Right lobe of liver (tissue), 6 donors: ENCODE measurements around the gene EDIL3. TPM values are rescaled to one million over a fixed set of nuclear protein-coding genes. Genes with fewer than 3 reads are reported as not detected.

Experiments
- ATAC-seq, 4 donors: fragments of 200-7000 bp; cut with Tn5 transposase; one replicate each; pipeline ENCODE4 v1.9.1; 2020; ENCODE audit warnings: mild to moderate bottlenecking in 4 of 4, moderate library complexity in 4 of 4
- DNase-seq, 3 donors: peaks; one replicate each; pipeline ENCODE4 v3.0.0-alpha.2; 2020
- H3K27ac ChIP-seq, 3 donors: fragments of 200-600 bp; one replicate each; pipeline ENCODE4 v1.8.0; 2022
- H3K27me3 ChIP-seq, 2 donors: fragments of 200-600 bp; one replicate each; pipeline ENCODE4 v1.8.0; 2022
- H3K36me3 ChIP-seq, 4 donors: fragments of 200-600 bp; sonication (generic) in 1 of 4; one replicate each; pipeline versions ENCODE4 v1.5.1 to v1.8.0; 2017 to 2022; ENCODE audit warnings: control low read depth in 1 of 4
- H3K4me1 ChIP-seq, 4 donors: fragments of 200-600 bp; sonication (generic) in 1 of 4; one replicate each; pipeline versions ENCODE4 v1.5.1 to v1.8.0; 2017 to 2022; ENCODE audit warnings: control low read depth in 1 of 4
- H3K4me3 ChIP-seq, 3 donors: fragments of 200-600 bp; one replicate each; pipeline ENCODE4 v1.8.0; 2022
- H3K9me3 ChIP-seq, 4 donors: fragments of 200-600 bp; sonication (generic) in 1 of 4; one replicate each; pipeline versions ENCODE4 v1.5.1 to v1.8.0; 2017 to 2022; ENCODE audit warnings: control low read depth in 1 of 4
- CTCF ChIP-seq, 4 donors: fragments of 200-600 bp in 3 of 4; fragments of 450-650 bp in 1 of 4; IDR thresholded peaks; one replicate each; pipeline versions ENCODE4 v1.5.1 to v1.8.0; 2016 to 2022; ENCODE audit warnings: antibody characterized with exemption in 4 of 4, mild to moderate bottlenecking in 2 of 4
- POLR2A ChIP-seq: fragments of 450-650 bp; IDR thresholded peaks from one replicate; pipeline ENCODE4 v1.6.1; 2017; ENCODE audit warnings: antibody characterized with exemption, mild to moderate bottlenecking
- WGBS: methylation state at CpG from one replicate; pipeline ENCODE4 v1.1.6; 2018; ENCODE audit warnings: low coverage, low lambda C conversion rate; ENCODE audit not compliant: insufficient coverage; ENCODE audit errors: missing lambda C conversion rate; 5-methylcytosine and 5-hydroxymethylcytosine counted together
- intact Hi-C, 2 donors: fragments of 100-400 bp; cut with DNase I; formaldehyde crosslinking; loops; one replicate each; pipeline versions ENCODE4 v1.11.2 to v1.14.1; 2022
- total RNA-seq, 6 experiments: library from RNA; depleted of rRNA in 2 of 6; stranded (reverse); fragments of >200 nt in 2 of 6; fragmentation: NEBNext Ultra II Directional in 3 of 6; extraction: Animal tissue kit (Norgen Biotek cat#: 25700) in 3 of 6; gene quantifications; one replicate each; pipeline versions ENCODE4 v1.1.0 to v1.2.4, GENCODE V29; 2016 to 2023
- donor health status: DM: no; HTN: yes; CAD: no.
- donor health status: DM: no; HTN: no; CAD: no.
- donor health status: DM: no; HTN: no; CAD: no.
- donor health status: DM: no; HTN: yes; CAD: no.
- donor health status: DM: no; HTN: yes; CAD: no.

Gene EDIL3
- total RNA-seq, 6 experiments from 2014 or later = 0.61 to 0.84 (median 0.68) TPM; not detected in 3

GRCh38 chr5:84149094-84149493, 235.6 kb downstream of the EDIL3 start:
- H3K4me1 ChIP-seq = no peaks in the 10 kb centered on the region
- TF ChIP-seq CTCF (IDR thresholded peaks at IDR 0.05) (no peak), POLR2A (no peak)
- H3K27me3 ChIP-seq = no peaks in the 10 kb centered on the region
- WGBS = 56% methylated on average over 3 of the region's 3 CpGs
- ATAC-seq (no peak), DNase-seq (no peak)
- no peaks in the 10 kb centered on the region for H3K36me3 ChIP-seq
- no peak overlapping the region for H3K4me3 ChIP-seq
- no peak overlapping the region for H3K27ac ChIP-seq
- intact Hi-C loops = no loop called here
- H3K9me3 ChIP-seq = no peaks in the 10 kb centered on the region

- Histone ChIP-seq H3K9me3 (no peaks in the 10 kb centered on the region), H3K4me3 (no peak overlapping the region), H3K27ac (no peak overlapping the region), H3K4me1 (no peaks in the 10 kb centered on the region), H3K36me3 (no peaks in the 10 kb centered on the region), H3K27me3 (no peaks in the 10 kb centered on the region)
- TF ChIP-seq CTCF (IDR thresholded peaks at IDR 0.05) (no peak), POLR2A (no peak)
- DNase-seq (no peak), ATAC-seq (no peak)
- intact Hi-C loops = no loop called here
- 47% methylated on average over 2 of the region's 2 CpGs for WGBS
These were observed 236.0 kb downstream of the EDIL3 start for GRCh38 chr5:84148651-84149050.

- TF ChIP-seq CTCF (IDR thresholded peaks at IDR 0.05) = no peak
- no peak for TF ChIP-seq POLR2A
- Histone ChIP-seq H3K9me3 (no peaks in the 10 kb centered on the region), H3K36me3 (no peaks in the 10 kb centered on the region), H3K27me3 (no peaks in the 10 kb centered on the region), H3K27ac (no peak overlapping the region), H3K4me3 (no peak overlapping the region), H3K4me1 (no peaks in the 10 kb centered on the region)
- ATAC-seq (no peak), DNase-seq (no peak)
- intact Hi-C loops = no loop called here
- 49% methylated on average over 5 of the region's 5 CpGs for WGBS
These were observed 247.1 kb downstream of the EDIL3 start for GRCh38 chr5:84137541-84137940.

GRCh38 chr5:84131372-84131771, 253.3 kb downstream of the EDIL3 start:
- H3K4me3 ChIP-seq = no peak overlapping the region
- no peaks in the 10 kb centered on the region for H3K9me3 ChIP-seq
- no peak for DNase-seq
- H3K4me1 ChIP-seq = no peaks in the 10 kb centered on the region
- no peaks in the 10 kb centered on the region for H3K27me3 ChIP-seq
- no peak for ATAC-seq
- intact Hi-C loops = no loop called here
- no peak for TF ChIP-seq POLR2A
- TF ChIP-seq CTCF (IDR thresholded peaks at IDR 0.05) = no peak
- H3K27ac ChIP-seq = no peak overlapping the region
- no peaks in the 10 kb centered on the region for H3K36me3 ChIP-seq

GRCh38 chr5:84130006-84130580, 254.6 kb downstream of the EDIL3 start:
- TF ChIP-seq CTCF (IDR thresholded peaks at IDR 0.05) = no peak
- Histone ChIP-seq H3K4me1 (no peaks in the 10 kb centered on the region), H3K27me3 (no peaks in the 10 kb centered on the region), H3K27ac (no peak overlapping the region), H3K4me3 (no peak overlapping the region), H3K9me3 (no peaks in the 10 kb centered on the region), H3K36me3 (no peaks in the 10 kb centered on the region)
- intact Hi-C loops = no loop called here
- ATAC-seq (no peak), DNase-seq (no peak)
- WGBS = 66% methylated on average over 3 of the region's 3 CpGs
